Nephron progenitor cell (in vitro differentiated cells): Measurements from ENCODE around the gene NT5C1A.

Source experiments
- DNase-seq: peaks from one replicate; pipeline ENCODE4 v3.0.0; 2021
- H3K27ac Mint-ChIP-seq: 2 replicates; pipeline ENCODE4 v1.8.0; 2021; ENCODE audit warnings: mild to moderate bottlenecking, moderate library complexity, mixed read lengths
- H3K27me3 Mint-ChIP-seq: 2 replicates; pipeline ENCODE4 v1.8.0; 2021; ENCODE audit warnings: mild to moderate bottlenecking, low read depth, mixed read lengths; ENCODE audit not compliant: poor library complexity
- H3K36me3 Mint-ChIP-seq: 2 replicates; pipeline ENCODE4 v1.8.0; 2021; ENCODE audit warnings: low read depth, mixed read lengths
- H3K4me1 Mint-ChIP-seq: 2 replicates; pipeline ENCODE4 v1.8.0; 2021; ENCODE audit warnings: mixed read lengths
- H3K4me3 Mint-ChIP-seq: 2 replicates; pipeline ENCODE4 v1.8.0; 2021; ENCODE audit warnings: mild to moderate bottlenecking, moderate library complexity, mixed read lengths
- H3K9me3 Mint-ChIP-seq: 2 replicates; pipeline ENCODE4 v1.8.0; 2021; ENCODE audit warnings: mild to moderate bottlenecking, moderate library complexity, mixed read lengths
- CTCF ChIP-seq: fragments of 200-600 bp; sonication (generic); IDR thresholded peaks from 2 replicates; pipeline ENCODE4 v1.5.0; 2021; ENCODE audit warnings: antibody characterized with exemption

NT5C1A gene

DNA sequence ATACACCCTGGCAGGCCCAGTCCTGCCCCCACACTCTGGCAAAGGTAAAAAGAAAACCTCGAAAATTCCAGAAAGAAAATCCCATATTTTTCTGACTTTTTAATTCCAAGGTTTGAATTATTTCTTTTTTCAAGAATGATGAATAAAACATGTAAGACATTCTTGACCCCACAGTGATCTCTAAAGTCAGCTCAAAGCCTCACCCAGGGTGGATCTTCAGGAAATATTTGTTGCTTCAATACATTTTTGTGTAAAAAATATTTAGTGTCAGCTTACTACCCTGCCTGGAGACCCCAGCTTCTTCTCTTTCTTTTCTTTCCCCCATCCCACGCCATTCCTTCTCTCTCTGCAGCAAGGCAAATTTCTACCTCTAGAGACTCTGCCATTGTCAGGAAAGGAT is 7.0 kb upstream of the NT5C1A start:
- Mint-ChIP-seq H3K4me3 (no peak overlapping the region), H3K27me3 (peaks cover 97% of the 10 kb centered on the region), H3K36me3 (no peaks in the 10 kb centered on the region), H3K4me1 (peaks cover 15% of the 10 kb centered on the region), H3K9me3 (peaks cover 4% of the 10 kb centered on the region), H3K27ac (no peak overlapping the region)
- DNase-seq = no peak
- no peak for TF ChIP-seq CTCF

GRCh38 chr1:39677645-39678044 is 5.7 kb upstream of the NT5C1A start:
- TF ChIP-seq CTCF = no peak
- no peak overlapping the region for H3K27ac Mint-ChIP-seq
- no peak for DNase-seq
- peaks cover 97% of the 10 kb centered on the region for H3K27me3 Mint-ChIP-seq
- H3K9me3 Mint-ChIP-seq = peaks cover 3% of the 10 kb centered on the region
- peaks cover 15% of the 10 kb centered on the region for H3K4me1 Mint-ChIP-seq
- H3K36me3 Mint-ChIP-seq = no peaks in the 10 kb centered on the region
- H3K4me3 Mint-ChIP-seq = no peak overlapping the region

GRCh38 chr1:39676948-39677548 is 5.1 kb upstream of the NT5C1A start:
- H3K27ac Mint-ChIP-seq = no peak overlapping the region
- peaks cover 15% of the 10 kb centered on the region for H3K4me1 Mint-ChIP-seq
- no peak for DNase-seq
- no peak for TF ChIP-seq CTCF
- no peak overlapping the region for H3K4me3 Mint-ChIP-seq
- H3K36me3 Mint-ChIP-seq = no peaks in the 10 kb centered on the region
- H3K9me3 Mint-ChIP-seq = no peaks in the 10 kb centered on the region
- H3K27me3 Mint-ChIP-seq = peaks cover 97% of the 10 kb centered on the region

DNA sequence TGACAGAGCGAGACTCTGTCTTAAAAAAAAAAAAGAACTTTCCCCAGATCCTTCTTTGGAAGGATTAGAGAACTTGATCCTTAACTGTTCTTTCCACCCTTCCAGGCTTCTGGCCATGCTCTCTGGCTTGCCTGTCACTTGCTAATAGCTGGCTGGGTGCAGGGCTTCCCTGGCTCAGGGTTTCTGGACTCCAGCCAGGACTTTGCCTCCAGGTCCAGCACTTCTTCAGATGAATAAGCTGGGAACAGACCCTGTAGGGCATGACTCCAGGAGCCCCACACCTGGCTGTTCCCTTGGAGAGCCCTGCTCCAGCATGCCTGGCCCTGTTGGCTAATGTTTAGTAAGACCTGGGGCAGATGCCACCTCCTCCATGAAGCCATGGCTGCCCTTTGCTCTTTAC is 3.3 kb upstream of the NT5C1A start:
- Mint-ChIP-seq H3K36me3 (no peaks in the 10 kb centered on the region), H3K9me3 (no peaks in the 10 kb centered on the region), H3K27me3 (peaks cover 97% of the 10 kb centered on the region), H3K4me3 (no peak overlapping the region), H3K4me1 (peaks cover 22% of the 10 kb centered on the region), H3K27ac (no peak overlapping the region)
- TF ChIP-seq CTCF = no peak
- no peak for DNase-seq

- no peaks in the 10 kb centered on the region for H3K36me3 Mint-ChIP-seq
- no peak for DNase-seq
- TF ChIP-seq CTCF = no peak
- H3K9me3 Mint-ChIP-seq = no peaks in the 10 kb centered on the region
- H3K27ac Mint-ChIP-seq = no peak overlapping the region
- peaks cover 22% of the 10 kb centered on the region for H3K4me1 Mint-ChIP-seq
- peak overlapping the region; percentile 48 for H3K4me3 Mint-ChIP-seq
- H3K27me3 Mint-ChIP-seq = peaks cover 97% of the 10 kb centered on the region
Observed at GRCh38 chr1:39673215-39673614, 1.3 kb upstream of the NT5C1A start.

DNA sequence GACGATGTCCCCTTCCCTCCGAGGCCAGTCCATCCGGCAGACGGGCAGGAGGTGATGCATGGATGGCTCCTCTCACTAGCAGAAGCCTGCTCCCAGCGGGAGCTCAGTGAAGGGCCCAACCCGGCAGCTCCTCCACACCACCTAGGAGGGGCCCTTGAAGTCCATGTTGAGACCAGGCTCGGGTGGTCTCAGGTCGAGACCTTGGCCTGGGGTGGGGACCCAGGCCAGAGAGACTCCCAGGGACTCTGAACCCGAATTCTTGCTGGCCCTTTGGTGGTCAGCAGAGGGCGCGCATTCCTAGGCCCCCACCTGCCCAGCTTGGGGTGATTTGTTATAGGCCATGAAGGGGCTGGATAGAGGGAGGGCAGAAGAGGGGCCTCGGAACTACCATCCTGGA is 642 bp upstream of the NT5C1A start:
- TF ChIP-seq CTCF = peak; percentile 58
- peak; percentile 50 for DNase-seq
- H3K27ac Mint-ChIP-seq = no peak overlapping the region
- H3K4me3 Mint-ChIP-seq = peak overlapping the region; percentile 81
- H3K36me3 Mint-ChIP-seq = no peaks in the 10 kb centered on the region
- peaks cover 21% of the 10 kb centered on the region for H3K4me1 Mint-ChIP-seq
- H3K9me3 Mint-ChIP-seq = no peaks in the 10 kb centered on the region
- H3K27me3 Mint-ChIP-seq = peaks cover 97% of the 10 kb centered on the region
